ENCODE results near the gene MRPL21. TPM values are rescaled to one million over a fixed set of nuclear protein-coding genes. Genes with fewer than 3 reads are reported as not detected.

MRPL21 gene
- total RNA-seq, 1 donor from 2014 or later: 52.5 TPM

- H3K9me3 Mint-ChIP-seq: no peaks in the 10 kb centered on the region
- no peak overlapping the region for H3K4me3 Mint-ChIP-seq
- peaks cover 19% of the 10 kb centered on the region for H3K36me3 Mint-ChIP-seq
- no peak overlapping the region for H3K27ac Mint-ChIP-seq
- no peak for DNase-seq (ENCODE audit: low spot score in 2 of 2, unreplicated experiment in 2 of 2)
- H3K27me3 Mint-ChIP-seq (ENCODE audit: low read depth): no peaks in the 10 kb centered on the region
- TF ChIP-seq CTCF (IDR thresholded peaks at IDR 0.05; ENCODE audit: unreplicated experiment): no peak
- no peaks in the 10 kb centered on the region for H3K4me1 Mint-ChIP-seq
Measured at GRCh38 chr11:68934321-68934645, 30.7 kb upstream of the MRPL21 start.

DNA sequence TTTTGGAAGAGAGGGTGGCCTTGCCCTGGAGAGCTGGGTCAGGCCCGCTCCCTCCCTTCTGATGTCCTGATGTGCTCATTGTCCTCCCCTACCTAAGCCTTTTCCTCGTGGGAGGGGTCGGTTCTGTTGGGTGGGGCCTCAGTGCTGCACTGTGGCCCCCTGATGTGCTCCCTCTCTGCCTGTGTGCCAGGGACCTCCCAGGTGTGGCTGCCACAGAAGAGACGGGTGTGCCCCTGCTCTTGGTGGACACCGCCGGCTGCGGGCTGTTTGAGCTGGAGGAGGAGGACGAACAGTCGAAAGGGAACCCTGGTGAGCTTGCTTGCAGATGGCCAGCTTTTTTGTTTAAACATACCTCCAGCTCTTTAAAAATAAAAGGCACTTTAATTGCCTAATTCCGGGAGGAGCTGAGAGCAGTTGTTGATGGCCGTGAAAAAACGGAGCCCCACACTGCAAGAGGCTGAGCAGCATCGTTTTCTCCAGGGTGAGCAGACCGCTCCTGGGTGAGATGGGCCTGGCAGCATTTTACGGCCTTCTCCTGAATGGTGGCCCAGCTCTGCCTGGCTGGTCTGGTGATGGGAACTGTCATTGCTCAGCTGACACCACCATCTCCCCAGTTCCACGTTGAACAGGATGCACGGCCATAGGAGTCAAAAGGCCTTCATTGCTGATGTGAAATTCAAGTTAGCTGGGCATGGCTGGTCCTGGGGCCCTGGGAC is 30.1 kb upstream of the MRPL21 start:
- Mint-ChIP-seq H3K9me3 (no peaks in the 10 kb centered on the region), H3K27ac (no peak overlapping the region), H3K4me3 (no peak overlapping the region), H3K4me1 (no peaks in the 10 kb centered on the region), H3K27me3 (ENCODE audit: low read depth) (no peaks in the 10 kb centered on the region), H3K36me3 (peaks cover 18% of the 10 kb centered on the region)
- DNase-seq (ENCODE audit: low spot score in 2 of 2, unreplicated experiment in 2 of 2): no peak
- no peak for TF ChIP-seq CTCF (IDR thresholded peaks at IDR 0.05; ENCODE audit: unreplicated experiment)

DNA sequence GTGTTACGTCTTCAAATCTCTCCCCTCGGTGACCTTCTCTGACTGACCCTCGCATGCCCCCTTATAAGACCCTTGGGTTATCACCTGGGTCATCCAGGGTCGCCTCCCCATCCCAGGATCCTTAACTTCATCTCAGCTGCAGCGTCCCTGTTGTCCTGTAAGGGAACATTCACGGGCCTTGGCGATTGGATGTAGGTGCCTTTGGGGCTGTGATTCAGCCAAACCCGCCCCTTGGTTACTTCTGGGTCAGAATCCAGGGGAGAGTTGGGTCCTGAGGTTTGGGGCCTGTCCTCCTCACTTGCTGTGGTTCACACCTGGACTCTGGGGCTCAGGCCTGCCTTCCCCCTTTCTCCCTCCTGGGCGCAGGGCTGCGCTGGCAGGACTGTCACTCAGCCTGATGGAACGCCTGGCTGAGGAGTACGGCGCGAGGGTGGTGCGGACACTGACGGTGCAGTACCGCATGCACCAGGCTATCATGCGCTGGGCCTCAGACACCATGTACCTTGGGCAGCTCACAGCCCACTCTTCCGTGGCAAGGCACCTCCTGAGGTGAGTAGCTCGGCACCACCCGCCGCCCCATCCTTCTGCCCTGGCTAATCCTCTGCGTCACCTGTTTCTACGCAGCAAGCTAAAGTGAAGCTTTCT is 29.4 kb upstream of the MRPL21 start:
- Mint-ChIP-seq H3K36me3 (peaks cover 20% of the 10 kb centered on the region), H3K27me3 (ENCODE audit: low read depth) (no peaks in the 10 kb centered on the region), H3K9me3 (no peaks in the 10 kb centered on the region), H3K27ac (no peak overlapping the region), H3K4me3 (no peak overlapping the region), H3K4me1 (no peaks in the 10 kb centered on the region)
- TF ChIP-seq CTCF (IDR thresholded peaks at IDR 0.05; ENCODE audit: unreplicated experiment): no peak
- DNase-seq (ENCODE audit: low spot score in 2 of 2, unreplicated experiment in 2 of 2): no peak

- Mint-ChIP-seq H3K36me3 (peaks cover 27% of the 10 kb centered on the region), H3K27ac (no peak overlapping the region), H3K27me3 (ENCODE audit: low read depth) (no peaks in the 10 kb centered on the region), H3K9me3 (no peaks in the 10 kb centered on the region), H3K4me1 (no peaks in the 10 kb centered on the region), H3K4me3 (no peak overlapping the region)
- TF ChIP-seq CTCF (IDR thresholded peaks at IDR 0.05; ENCODE audit: unreplicated experiment): no peak
- no peak for DNase-seq (ENCODE audit: low spot score in 2 of 2, unreplicated experiment in 2 of 2)
Measured at GRCh38 chr11:68932358-68932757, 28.7 kb upstream of the MRPL21 start.

DNA sequence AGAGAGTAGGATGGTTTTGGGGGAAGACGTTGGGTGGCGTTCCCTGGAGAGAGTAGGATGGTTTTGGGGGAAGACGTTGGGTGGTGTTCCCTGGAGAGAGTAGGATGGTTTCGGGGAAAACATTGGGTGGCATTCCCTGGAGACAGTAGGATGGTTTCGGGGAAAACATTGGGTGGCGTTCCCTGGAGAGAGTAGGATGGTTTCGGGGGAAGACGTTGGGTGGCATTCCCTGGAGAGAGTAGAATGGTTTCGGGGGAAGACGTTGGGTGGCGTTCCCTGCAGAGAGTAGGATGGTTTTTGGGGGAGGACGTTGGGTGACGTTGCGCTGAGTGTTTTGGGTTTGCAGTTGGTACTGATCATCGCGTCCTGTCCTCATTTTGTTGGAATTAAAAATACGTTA is 28.3 kb upstream of the MRPL21 start:
- no peak overlapping the region for H3K4me3 Mint-ChIP-seq
- no peak overlapping the region for H3K27ac Mint-ChIP-seq
- no peak for DNase-seq (ENCODE audit: low spot score in 2 of 2, unreplicated experiment in 2 of 2)
- H3K4me1 Mint-ChIP-seq: no peaks in the 10 kb centered on the region
- no peaks in the 10 kb centered on the region for H3K27me3 Mint-ChIP-seq (ENCODE audit: low read depth)
- no peak for TF ChIP-seq CTCF (IDR thresholded peaks at IDR 0.05; ENCODE audit: unreplicated experiment)
- H3K36me3 Mint-ChIP-seq: peaks cover 31% of the 10 kb centered on the region
- H3K9me3 Mint-ChIP-seq: no peaks in the 10 kb centered on the region

All from mesothelial cell of epicardium (in vitro differentiated cells).